ENCODE results near the gene GPHN.
"Not testable (repeated sequence)": the region's sequence is repeated elsewhere in the genome, so short reads cannot be mapped to it uniquely, and the experiment has no call there.

GPHN gene

DNA sequence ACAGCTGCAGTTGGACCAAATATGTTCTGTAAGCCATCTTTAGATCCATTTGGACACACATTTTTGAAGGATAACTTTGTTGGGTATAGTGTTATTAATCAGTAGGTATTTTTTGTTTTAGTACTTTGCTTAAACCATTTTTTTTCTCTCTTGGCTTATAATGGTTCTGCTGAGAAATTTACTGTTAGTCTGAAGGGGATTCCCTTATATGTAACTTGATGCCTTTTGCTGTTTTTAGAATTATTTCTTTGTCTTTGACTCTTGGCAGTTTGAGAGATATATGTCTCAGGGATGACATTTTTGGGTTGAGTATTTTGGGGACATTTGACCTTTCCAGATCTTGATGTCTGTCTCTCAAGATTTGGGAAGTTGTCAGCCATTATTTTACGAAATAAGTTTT is 169.8 kb downstream of the GPHN start:
- H3K4me3 ChIP-seq (ENCODE audit: low read depth, low read length), result no peak overlapping the region
- TF ChIP-seq, protein P1, sequence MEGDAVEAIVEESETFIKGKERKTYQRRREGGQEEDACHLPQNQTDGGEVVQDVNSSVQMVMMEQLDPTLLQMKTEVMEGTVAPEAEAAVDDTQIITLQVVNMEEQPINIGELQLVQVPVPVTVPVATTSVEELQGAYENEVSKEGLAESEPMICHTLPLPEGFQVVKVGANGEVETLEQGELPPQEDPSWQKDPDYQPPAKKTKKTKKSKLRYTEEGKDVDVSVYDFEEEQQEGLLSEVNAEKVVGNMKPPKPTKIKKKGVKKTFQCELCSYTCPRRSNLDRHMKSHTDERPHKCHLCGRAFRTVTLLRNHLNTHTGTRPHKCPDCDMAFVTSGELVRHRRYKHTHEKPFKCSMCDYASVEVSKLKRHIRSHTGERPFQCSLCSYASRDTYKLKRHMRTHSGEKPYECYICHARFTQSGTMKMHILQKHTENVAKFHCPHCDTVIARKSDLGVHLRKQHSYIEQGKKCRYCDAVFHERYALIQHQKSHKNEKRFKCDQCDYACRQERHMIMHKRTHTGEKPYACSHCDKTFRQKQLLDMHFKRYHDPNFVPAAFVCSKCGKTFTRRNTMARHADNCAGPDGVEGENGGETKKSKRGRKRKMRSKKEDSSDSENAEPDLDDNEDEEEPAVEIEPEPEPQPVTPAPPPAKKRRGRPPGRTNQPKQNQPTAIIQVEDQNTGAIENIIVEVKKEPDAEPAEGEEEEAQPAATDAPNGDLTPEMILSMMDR (IDR thresholded peaks at IDR 0.05; ENCODE audit: insufficient read depth, low read depth, low read length, missing control alignments), result no peak
- DNase-seq (ENCODE audit: low read depth), result no peak

DNA sequence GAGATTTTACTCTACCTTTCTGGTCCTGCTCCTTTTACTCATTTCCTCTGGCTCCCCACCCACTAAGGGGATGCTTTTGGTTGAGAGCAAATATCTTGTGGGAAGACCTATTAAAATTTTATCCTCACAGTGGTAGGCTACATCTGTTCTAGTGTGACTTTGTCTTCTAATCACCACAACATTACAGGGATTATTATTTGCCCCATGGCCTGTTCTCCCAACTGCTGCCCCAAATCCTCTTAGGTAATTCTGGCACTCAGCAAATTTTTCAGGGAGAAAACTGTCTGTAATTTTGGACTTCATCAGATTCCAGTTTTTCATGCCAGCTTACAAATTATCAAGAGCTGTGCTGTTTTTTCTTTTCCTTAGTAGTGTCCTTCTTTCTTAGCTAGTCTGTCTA is 172.3 kb downstream of the GPHN start:
- DNase-seq (ENCODE audit: low read depth), result no peak
- TF ChIP-seq, protein P1 (IDR thresholded peaks at IDR 0.05; ENCODE audit: insufficient read depth, low read depth, low read length, missing control alignments), result no peak
- no peak overlapping the region for H3K4me3 ChIP-seq (ENCODE audit: low read depth, low read length)

DNA sequence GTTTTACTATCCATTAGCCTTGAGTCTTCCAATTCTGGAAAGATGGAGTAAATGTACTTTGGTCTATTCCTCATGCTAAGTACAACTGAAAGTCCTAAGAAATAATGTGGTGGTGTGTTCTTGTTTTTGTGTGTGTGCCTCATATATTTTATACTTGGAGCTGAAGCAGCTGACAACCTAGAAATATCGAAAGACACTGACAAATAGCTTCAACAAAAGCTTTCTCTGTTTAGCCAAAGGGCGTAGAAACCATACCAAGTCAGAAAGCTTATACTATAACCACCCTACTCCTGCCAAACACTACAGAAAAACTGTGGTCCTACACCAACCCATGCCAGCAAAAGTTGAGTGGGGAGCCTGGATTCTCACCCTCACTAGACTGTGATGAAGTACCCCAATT is 188.4 kb downstream of the GPHN start:
- H3K4me3 ChIP-seq (ENCODE audit: low read depth, low read length), result no peak overlapping the region
- DNase-seq (ENCODE audit: low read depth), result no peak
- TF ChIP-seq, protein P1 (IDR thresholded peaks at IDR 0.05; ENCODE audit: insufficient read depth, low read depth, low read length, missing control alignments), result no peak

DNA sequence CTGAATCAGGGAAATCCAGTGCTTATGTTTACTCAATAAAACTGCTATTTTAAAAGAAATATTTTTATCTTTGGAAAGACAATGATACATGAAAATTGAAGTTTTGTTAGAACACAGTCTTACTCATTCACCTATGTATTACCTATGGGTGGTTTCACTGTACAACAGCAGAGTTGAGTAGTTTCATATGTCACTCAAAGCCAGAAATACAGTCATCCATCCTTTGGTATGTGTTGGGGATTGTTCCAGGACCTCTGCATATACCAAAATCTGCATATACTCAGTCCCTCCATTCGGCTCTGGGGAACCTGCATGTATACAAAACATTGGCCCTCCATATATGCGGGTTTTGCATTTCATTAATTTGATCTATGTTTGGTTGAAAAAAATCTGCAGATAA is 190.6 kb downstream of the GPHN start:
- DNase-seq (ENCODE audit: low read depth), result no peak
- TF ChIP-seq, protein P1 (IDR thresholded peaks at IDR 0.05; ENCODE audit: insufficient read depth, low read depth, low read length, missing control alignments), result no peak
- H3K4me3 ChIP-seq (ENCODE audit: low read depth, low read length), result no peak overlapping the region

DNA sequence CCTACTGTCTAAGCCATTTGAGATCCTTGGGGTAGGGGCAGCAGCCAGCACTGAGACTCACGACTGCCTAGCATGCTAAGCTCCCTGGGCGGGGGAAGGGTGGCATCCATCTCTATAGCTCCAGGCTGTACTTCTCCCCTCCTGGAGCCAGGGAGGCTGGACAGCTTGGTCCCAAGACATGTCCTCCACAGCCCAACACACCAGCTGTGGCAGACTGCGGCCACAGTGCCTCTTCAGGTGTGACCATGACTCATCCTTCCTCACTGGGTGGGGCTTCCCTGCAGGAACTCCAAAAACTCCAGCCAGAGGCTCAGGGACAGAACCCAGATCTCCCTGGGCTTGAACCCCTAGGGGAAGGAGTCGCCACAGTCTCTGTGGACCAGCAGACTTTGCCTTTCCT is 193.9 kb downstream of the GPHN start:
- TF ChIP-seq, protein P1 (IDR thresholded peaks at IDR 0.05; ENCODE audit: insufficient read depth, low read depth, low read length, missing control alignments), result no peak
- DNase-seq (ENCODE audit: low read depth), result no peak

DNA sequence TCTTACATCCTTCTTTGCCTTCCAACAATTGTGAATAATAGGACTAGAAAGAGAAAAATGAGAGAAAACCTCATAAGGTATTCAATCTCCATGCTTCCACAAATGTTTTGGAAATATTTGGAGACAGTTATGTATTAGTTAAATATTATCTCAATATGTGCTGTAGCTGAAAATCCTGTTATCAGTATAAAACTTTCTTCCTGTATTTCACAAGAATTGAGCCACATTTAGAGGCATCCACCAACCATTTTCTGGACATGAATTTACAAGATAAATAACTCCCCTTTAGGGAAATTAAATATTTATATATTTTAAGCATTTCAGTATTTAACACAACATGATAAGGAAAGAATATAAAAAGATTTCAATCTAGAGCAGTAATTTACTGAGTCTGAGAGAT is 200.3 kb downstream of the GPHN start:
- DNase-seq (ENCODE audit: low read depth), result no peak
- no peak overlapping the region for H3K4me3 ChIP-seq (ENCODE audit: low read depth, low read length)
- TF ChIP-seq, protein P1 (IDR thresholded peaks at IDR 0.05; ENCODE audit: insufficient read depth, low read depth, low read length, missing control alignments), result no peak

More for the DNA sequence above, 193.9 kb downstream of the GPHN start:
- H3K4me3 ChIP-seq (ENCODE audit: low read depth, low read length), result no peak overlapping the region

DNA sequence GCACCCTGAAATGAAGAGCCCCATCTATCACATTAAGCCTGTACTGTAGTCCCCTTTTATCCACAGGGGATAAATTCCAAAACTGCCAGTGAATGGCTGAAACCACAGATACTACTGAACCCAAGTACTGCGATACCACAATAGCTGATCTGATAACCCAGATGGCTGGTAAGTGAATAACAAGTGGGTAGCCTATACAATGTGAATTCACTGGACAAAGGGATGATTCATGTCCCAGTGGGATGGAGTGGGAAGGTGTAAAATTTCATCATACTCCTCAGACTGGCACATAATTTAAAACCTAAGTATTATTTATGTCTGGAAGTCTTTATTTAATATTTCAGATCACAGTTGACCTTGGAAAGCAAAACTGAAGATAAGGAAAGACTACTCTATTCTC is 201.3 kb downstream of the GPHN start:
- TF ChIP-seq, protein P1 (IDR thresholded peaks at IDR 0.05; ENCODE audit: insufficient read depth, low read depth, low read length, missing control alignments), result no peak
- H3K4me3 ChIP-seq (ENCODE audit: low read depth, low read length), result no peak overlapping the region
- DNase-seq (ENCODE audit: low read depth), result no peak

DNA sequence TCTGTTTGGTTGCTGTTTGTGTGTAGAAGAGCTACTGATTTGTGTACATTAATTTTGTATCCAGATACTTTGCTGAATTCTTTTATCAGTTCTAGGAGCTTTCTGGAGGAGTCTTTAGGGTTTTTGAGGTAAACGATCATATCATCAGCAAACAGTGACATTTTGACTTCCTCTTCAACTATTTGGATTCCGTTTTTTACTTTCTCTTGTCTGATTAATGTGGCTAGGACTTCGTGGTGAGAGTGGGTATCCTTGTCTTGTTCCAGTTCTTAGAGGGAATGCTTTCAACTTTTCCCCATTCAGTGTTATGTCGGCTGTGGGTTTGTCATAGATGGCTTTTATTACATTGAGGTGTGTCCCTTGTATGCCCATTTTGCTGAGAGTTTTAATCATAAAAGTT is 206.3 kb downstream of the GPHN start:
- H3K4me3 ChIP-seq (ENCODE audit: low read depth, low read length); DNase-seq (ENCODE audit: low read depth): not testable (repeated sequence)

DNA sequence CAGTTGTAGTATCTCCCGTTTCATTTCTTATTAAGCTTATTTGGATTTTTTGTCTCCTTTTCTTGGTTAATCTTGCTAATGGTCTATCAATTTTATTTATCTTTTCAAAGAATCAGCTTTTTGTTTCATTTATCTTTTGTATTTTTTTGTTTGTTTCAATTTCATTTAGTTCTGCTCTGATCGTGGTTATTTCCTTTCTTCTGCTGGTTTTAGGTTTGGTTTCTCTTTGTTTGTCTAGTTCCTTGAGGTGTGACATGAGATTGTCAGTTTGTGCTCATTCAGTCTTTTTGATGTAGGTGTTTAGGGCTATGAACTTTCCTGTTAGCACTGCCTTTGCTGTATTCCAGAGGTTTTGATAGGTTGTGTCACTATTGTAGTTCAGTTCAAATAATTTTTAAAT is 207.4 kb downstream of the GPHN start:
- H3K4me3 ChIP-seq (ENCODE audit: low read depth, low read length), result not testable (repeated sequence)
- DNase-seq (ENCODE audit: low read depth), result peak; percentile 21

Measured in GM12865 (cell line).